HCT116 (cell line): Measurements from ENCODE around the gene MOV10L1. TPM values are rescaled to one million over a fixed set of nuclear protein-coding genes. Genes with fewer than 3 reads are reported as not detected.

Experiments
- ATAC-seq: fragments of 200-7000 bp; cut with Tn5 transposase; 2 replicates; pipeline ENCODE4 v1.9.1; 2020; ENCODE audit warnings: mild to moderate bottlenecking, moderate library complexity
- BruUV-seq: library from RNA; stranded (reverse); fragments of 400-500 nt; replicated peaks from 2 replicates; lab custom pipeline; 2021; lab: Mats Ljungman, UMichigan
- CTCF ChIA-PET: fragments of 300-600 bp; sonication (Branson Sonifier 250); formaldehyde crosslinking; loops from one replicate; lab custom pipeline; 2021; ENCODE audit warnings: antibody characterized with exemption; lab: Charles Lee
- POLR2A ChIA-PET: fragments of 300-600, 350-600 bp; sonication (Branson Sonifier 250); formaldehyde crosslinking; loops from one replicate; lab custom pipeline; 2021; ENCODE audit warnings: antibody characterized with exemption; lab: Charles Lee
- RAD21 ChIA-PET, 2 experiments: fragments of 300-600 bp; sonication (Branson Sonifier 250); formaldehyde crosslinking; loops; one replicate each; lab custom pipeline; 2023; ENCODE audit warnings: low total read pairs in 2 of 2; ENCODE audit not compliant: uncharacterized antibody in 2 of 2, unreplicated experiment in 2 of 2, low non-redundant PET in 1 of 2; lab: Charles Lee
- DNase-seq: peaks from one replicate; pipeline ENCODE4 v3.0.0-alpha.2; 2010; ENCODE audit warnings: low read depth, low spot score
- H2AFZ ChIP-seq: fragments of 200-600 bp; shearing (Covaris generic), sonication (generic); 2 replicates; pipeline ENCODE4 v1.6.1; 2017; ENCODE audit warnings: low read depth, mixed run types, mixed read lengths, antibody characterized with exemption, low read length; ENCODE audit not compliant: poor library complexity, severe bottlenecking
- H3K27ac ChIP-seq: 2 replicates; pipeline ENCODE4 v1.5.1; 2012; ENCODE audit warnings: low read depth, low read length
- H3K27me3 ChIP-seq: fragments of 200-600 bp; sonication (generic); 2 replicates; pipeline ENCODE4 v1.6.1; 2016; ENCODE audit warnings: mixed run types, low read length, mixed read lengths; ENCODE audit not compliant: insufficient read depth
- H3K36me3 ChIP-seq, 2 experiments: fragments of 200-500 bp in 1 of 2; fragments of 200-600 bp in 1 of 2; sonication (Bioruptor generic) in 1 of 2; sonication (generic) in 1 of 2; 2 replicates each; pipeline versions ENCODE4 v1.5.1 to v1.6.1; 2014 to 2016; ENCODE audit warnings: low read length in 2 of 2, inconsistent platforms in 1 of 2, mixed read lengths in 1 of 2, mixed run types in 1 of 2; ENCODE audit not compliant: insufficient read depth in 2 of 2, control insufficient read depth in 1 of 2
- H3K4me1 ChIP-seq, 2 experiments: fragments of 200-600 bp in 1 of 2; sonication (generic) in 1 of 2; 2 replicates each; pipeline versions ENCODE4 v1.5.1 to v1.6.1; 2012 to 2017; ENCODE audit warnings: low read length in 2 of 2, inconsistent platforms in 1 of 2, mild to moderate bottlenecking in 1 of 2, mixed read lengths in 1 of 2, mixed run types in 1 of 2, moderate library complexity in 1 of 2; ENCODE audit not compliant: insufficient read depth in 2 of 2, control insufficient read depth in 1 of 2
- H3K4me2 ChIP-seq: fragments of 200-600 bp; sonication (generic); 2 replicates; pipeline ENCODE4 v1.6.1; 2017; ENCODE audit warnings: mixed run types, low read length, mixed read lengths
- H3K4me3 ChIP-seq, 2 experiments: fragments of 200-600 bp in 1 of 2; sonication (generic) in 1 of 2; replicated peaks in 1 of 2; 2 replicates each; pipeline ENCODE4 v1.5.1; 2011 to 2016; ENCODE audit warnings: low read length in 2 of 2, control low read depth in 1 of 2, low read depth in 1 of 2, mild to moderate bottlenecking in 1 of 2, mixed read lengths in 1 of 2, mixed run types in 1 of 2
- H3K79me2 ChIP-seq: fragments of 200-600 bp; sonication (generic); 2 replicates; pipeline ENCODE4 v1.6.1; 2017; ENCODE audit warnings: mild to moderate bottlenecking, mixed run types, low read length, moderate library complexity, mixed read lengths; ENCODE audit not compliant: insufficient read depth
- H3K9ac ChIP-seq: fragments of 200-600 bp; sonication (generic); 2 replicates; pipeline ENCODE4 v1.6.1; 2016; ENCODE audit warnings: low read length, mixed read lengths
- H3K9me2 ChIP-seq: fragments of 200-600 bp; sonication (generic), shearing (Covaris generic); 2 replicates; pipeline ENCODE4 v1.6.1; 2017; ENCODE audit warnings: mixed run types, mild to moderate bottlenecking, moderate library complexity; ENCODE audit not compliant: insufficient read depth
- H3K9me3 ChIP-seq, 2 experiments: fragments of 200-500 bp in 1 of 2; fragments of 200-600 bp in 1 of 2; sonication (Bioruptor generic) in 1 of 2; sonication (generic) in 1 of 2; 2 replicates each; pipeline ENCODE4 v1.6.1; 2014 to 2017; ENCODE audit warnings: low read length in 2 of 2, mixed read lengths in 2 of 2, inconsistent platforms in 1 of 2, low read depth in 1 of 2, mild to moderate bottlenecking in 1 of 2, mixed run types in 1 of 2, moderate library complexity in 1 of 2; ENCODE audit not compliant: control insufficient read depth in 1 of 2, insufficient read depth in 1 of 2
- H4K20me1 ChIP-seq: fragments of 200-600 bp; sonication (generic), shearing (Covaris generic); 2 replicates; pipeline ENCODE4 v1.6.1; 2017; ENCODE audit warnings: mixed run types, mild to moderate bottlenecking, moderate library complexity; ENCODE audit not compliant: insufficient read depth
- ATF3 ChIP-seq: IDR thresholded peaks from 2 replicates; pipeline ENCODE4 v1.6.1; 2012
- CEBPB ChIP-seq: IDR thresholded peaks from 2 replicates; pipeline ENCODE4 v1.6.1; 2012; ENCODE audit warnings: low read depth
- CTCF ChIP-seq, 3 experiments: fragments of 200-600 bp in 1 of 3; sonication (generic) in 1 of 3; IDR thresholded peaks in 2 of 3; conservative IDR thresholded peaks in 1 of 3; 2 replicates each; pipeline ENCODE4 v1.5.1; 2012 to 2017; ENCODE audit warnings: low read depth in 2 of 3, low read length in 2 of 3, antibody characterized with exemption in 1 of 3, borderline replicate concordance in 1 of 3, control low read depth in 1 of 3, mild to moderate bottlenecking in 1 of 3, mixed read lengths in 1 of 3, mixed run types in 1 of 3, moderate library complexity in 1 of 3; ENCODE audit not compliant: insufficient read depth in 1 of 3
- EGR1 ChIP-seq: IDR thresholded peaks from 2 replicates; pipeline ENCODE4 v1.6.1; 2012; ENCODE audit warnings: low read depth
- ELF1 ChIP-seq: IDR thresholded peaks from 2 replicates; pipeline ENCODE4 v1.6.1; 2012; ENCODE audit warnings: low read depth, borderline replicate concordance
- EZH2 ChIP-seq: fragments of 200-600 bp; sonication (generic); IDR thresholded peaks from 2 replicates; pipeline ENCODE4 v1.6.1; 2017; ENCODE audit warnings: antibody characterized with exemption, mixed run types
- FOSL1 ChIP-seq: IDR thresholded peaks from 2 replicates; pipeline ENCODE4 v1.6.1; 2012; ENCODE audit warnings: low read depth
- POLR2A ChIP-seq: IDR thresholded peaks from 2 replicates; pipeline ENCODE4 v1.7.0; 2011; ENCODE audit warnings: borderline replicate concordance; ENCODE audit not compliant: insufficient read depth, insufficient read length; ENCODE audit errors: extremely low read depth
- POLR2AphosphoS5 ChIP-seq: IDR thresholded peaks from 2 replicates; pipeline ENCODE4 v1.6.1; 2011; ENCODE audit warnings: mild to moderate bottlenecking, low read depth, low read length, moderate library complexity
- RAD21 ChIP-seq: IDR thresholded peaks from 2 replicates; pipeline ENCODE4 v1.6.1; 2012; ENCODE audit warnings: low read depth, mild to moderate bottlenecking
- REST ChIP-seq: IDR thresholded peaks from 2 replicates; pipeline ENCODE4 v1.6.1; 2012; ENCODE audit warnings: low read depth
- SIN3A ChIP-seq: IDR thresholded peaks from 2 replicates; pipeline ENCODE4 v1.6.1; 2012; ENCODE audit warnings: low read depth
- SP1 ChIP-seq: IDR thresholded peaks from 2 replicates; pipeline ENCODE4 v1.6.1; 2012; ENCODE audit warnings: low read depth
- SRF ChIP-seq: IDR thresholded peaks from 2 replicates; pipeline ENCODE4 v1.6.1; 2012; ENCODE audit warnings: low read depth
- TCF7L2 ChIP-seq: IDR thresholded peaks from 2 replicates; pipeline ENCODE4 v1.7.0; 2011; ENCODE audit warnings: borderline replicate concordance, inconsistent platforms; ENCODE audit not compliant: insufficient read depth, insufficient read length; ENCODE audit errors: extremely low read depth
- YY1 ChIP-seq: IDR thresholded peaks from 2 replicates; pipeline ENCODE4 v1.6.1; 2011; ENCODE audit warnings: low read length, low read depth, moderate library complexity, mild to moderate bottlenecking; ENCODE audit not compliant: insufficient replicate concordance; ENCODE audit errors: extremely low read depth
- ZBTB33 ChIP-seq: IDR thresholded peaks from 2 replicates; pipeline ENCODE4 v1.6.1; 2011; ENCODE audit warnings: mild to moderate bottlenecking, low read length, moderate library complexity; ENCODE audit not compliant: insufficient replicate concordance; ENCODE audit errors: extremely low read depth
- ZFX ChIP-seq: fragments of 450-650 bp; IDR thresholded peaks from 2 replicates; pipeline ENCODE4 v1.6.1; 2017
- ZNF274 ChIP-seq: fragments of 200-500 bp; sonication (Bioruptor generic); IDR thresholded peaks from 2 replicates; pipeline ENCODE4 v1.6.1; 2014; ENCODE audit warnings: mild to moderate bottlenecking, low read depth, low read length, inconsistent platforms
- intact Hi-C: fragments of 100-400 bp; cut with micrococcal nuclease; formaldehyde crosslinking; loops from 2 replicates; pipeline ENCODE4 v1.10.0; 2022
- total RNA-seq: library from RNA; stranded (reverse); gene quantifications from one replicate; pipeline ENCODE4 v1.2.1, GENCODE V29; 2021; ENCODE audit not compliant: unreplicated experiment

Gene MOV10L1
- total RNA-seq, 1 experiment from 2014 or later: not detected

- no peaks in the 10 kb centered on the region for H3K9me2 ChIP-seq
- no peaks in the 10 kb centered on the region for H4K20me1 ChIP-seq
- H3K9ac ChIP-seq: no peak overlapping the region
- no peaks in the 10 kb centered on the region for H3K9me3 ChIP-seq
- H3K4me1 ChIP-seq: peaks cover 0 to 7% of the 10 kb centered on the region in 2 experiments; a peak in 2 of 4 replicates
- H3K4me3 ChIP-seq: no peak overlapping the region
- DNase-seq (no peak), ATAC-seq (no peak)
- H3K36me3 ChIP-seq: no peaks in the 10 kb centered on the region
- ChIA-PET POLR2A (no interaction called here), CTCF (no interaction called here), RAD21 (no interaction called here)
- H3K27ac ChIP-seq: no peak overlapping the region
- no TSS peak for BruUV-seq
- H2AFZ ChIP-seq: no peak overlapping the region
- intact Hi-C loops: no loop called here
- no peaks in the 10 kb centered on the region for H3K27me3 ChIP-seq
- no peak overlapping the region for H3K4me2 ChIP-seq
- no peaks in the 10 kb centered on the region for H3K79me2 ChIP-seq
- no peak for TF ChIP-seq FOSL1
- no peak for TF ChIP-seq SRF
- no peak for TF ChIP-seq TCF7L2
- TF ChIP-seq CTCF (IDR thresholded peaks at IDR 0.05 in 2 of 3, conservative IDR thresholded peaks at IDR 0.05 in 1 of 3; ENCODE audit: borderline replicate concordance in 1 of 3, insufficient read depth in 1 of 3, low read depth in 2 of 3, low read length in 2 of 3): no peak
- TF ChIP-seq POLR2AphosphoS5: no peak
- no peak for TF ChIP-seq ZBTB33
- TF ChIP-seq RAD21: no peak
- TF ChIP-seq SIN3A: no peak
- no peak for TF ChIP-seq POLR2A
- no peak for TF ChIP-seq EGR1
- TF ChIP-seq ELF1: no peak
- TF ChIP-seq EZH2: no peak
- TF ChIP-seq SP1: no peak
- TF ChIP-seq ZNF274: no peak
- no peak for TF ChIP-seq ATF3
- TF ChIP-seq REST: no peak
- TF ChIP-seq ZFX: no peak
- no peak for TF ChIP-seq CEBPB
- TF ChIP-seq YY1: no peak
Measured at GRCh38 chr22:50076646-50077535, 12.9 kb upstream of the MOV10L1 start.
